ENCODE results near the gene ARHGAP26.

The ARHGAP26 gene

GRCh38 chr5:143065185-143065965 is 295.2 kb downstream of the ARHGAP26 start:
- H3K36me3 ChIP-seq (ENCODE audit: control insufficient read depth, insufficient read depth, low read length): no peaks in the 10 kb centered on the region
- H3K9ac ChIP-seq (ENCODE audit: low read length): no peak overlapping the region
- H3K27me3 ChIP-seq (ENCODE audit: control insufficient read depth, insufficient read depth, low read length): no peaks in the 10 kb centered on the region
- no peaks in the 10 kb centered on the region for H3K9me3 ChIP-seq (ENCODE audit: control insufficient read depth, low read length)
- peaks cover 6% of the 10 kb centered on the region for H3K4me1 ChIP-seq (ENCODE audit: control insufficient read depth, insufficient read depth, low read length)
- no peak overlapping the region for H3K4me3 ChIP-seq (ENCODE audit: low read length)

GRCh38 chr5:143065996-143066522 is 295.9 kb downstream of the ARHGAP26 start:
- H3K27me3 ChIP-seq (ENCODE audit: control insufficient read depth, insufficient read depth, low read length): no peaks in the 10 kb centered on the region
- H3K4me3 ChIP-seq (ENCODE audit: low read length): no peak overlapping the region
- H3K36me3 ChIP-seq (ENCODE audit: control insufficient read depth, insufficient read depth, low read length): no peaks in the 10 kb centered on the region
- H3K9me3 ChIP-seq (ENCODE audit: control insufficient read depth, low read length): no peaks in the 10 kb centered on the region
- H3K4me1 ChIP-seq (ENCODE audit: control insufficient read depth, insufficient read depth, low read length): peaks cover 6% of the 10 kb centered on the region
- no peak overlapping the region for H3K9ac ChIP-seq (ENCODE audit: low read length)

GRCh38 chr5:143066556-143067281 is 296.5 kb downstream of the ARHGAP26 start:
- no peak overlapping the region for H3K9ac ChIP-seq (ENCODE audit: low read length)
- H3K27me3 ChIP-seq (ENCODE audit: control insufficient read depth, insufficient read depth, low read length): no peaks in the 10 kb centered on the region
- no peaks in the 10 kb centered on the region for H3K36me3 ChIP-seq (ENCODE audit: control insufficient read depth, insufficient read depth, low read length)
- H3K4me3 ChIP-seq (ENCODE audit: low read length): no peak overlapping the region
- H3K4me1 ChIP-seq (ENCODE audit: control insufficient read depth, insufficient read depth, low read length): peaks cover 6% of the 10 kb centered on the region
- H3K9me3 ChIP-seq (ENCODE audit: control insufficient read depth, low read length): no peaks in the 10 kb centered on the region

- no peaks in the 10 kb centered on the region for H3K27me3 ChIP-seq (ENCODE audit: control insufficient read depth, insufficient read depth, low read length)
- no peak overlapping the region for H3K9ac ChIP-seq (ENCODE audit: low read length)
- no peaks in the 10 kb centered on the region for H3K4me1 ChIP-seq (ENCODE audit: control insufficient read depth, insufficient read depth, low read length)
- no peaks in the 10 kb centered on the region for H3K9me3 ChIP-seq (ENCODE audit: control insufficient read depth, low read length)
- H3K4me3 ChIP-seq (ENCODE audit: low read length): no peak overlapping the region
- no peaks in the 10 kb centered on the region for H3K36me3 ChIP-seq (ENCODE audit: control insufficient read depth, insufficient read depth, low read length)
Measured at GRCh38 chr5:143068712-143069111, 298.5 kb downstream of the ARHGAP26 start.

GRCh38 chr5:143071927-143072326 is 301.8 kb downstream of the ARHGAP26 start:
- Histone ChIP-seq H3K9ac (ENCODE audit: low read length) (no peak overlapping the region), H3K9me3 (ENCODE audit: control insufficient read depth, low read length) (no peaks in the 10 kb centered on the region), H3K27me3 (ENCODE audit: control insufficient read depth, insufficient read depth, low read length) (no peaks in the 10 kb centered on the region), H3K36me3 (ENCODE audit: control insufficient read depth, insufficient read depth, low read length) (no peaks in the 10 kb centered on the region), H3K4me1 (ENCODE audit: control insufficient read depth, insufficient read depth, low read length) (no peaks in the 10 kb centered on the region), H3K4me3 (ENCODE audit: low read length) (no peak overlapping the region)

- no peak overlapping the region for H3K4me3 ChIP-seq (ENCODE audit: low read length)
- no peaks in the 10 kb centered on the region for H3K9me3 ChIP-seq (ENCODE audit: control insufficient read depth, low read length)
- no peak overlapping the region for H3K9ac ChIP-seq (ENCODE audit: low read length)
- H3K4me1 ChIP-seq (ENCODE audit: control insufficient read depth, insufficient read depth, low read length): no peaks in the 10 kb centered on the region
- H3K36me3 ChIP-seq (ENCODE audit: control insufficient read depth, insufficient read depth, low read length): no peaks in the 10 kb centered on the region
- no peaks in the 10 kb centered on the region for H3K27me3 ChIP-seq (ENCODE audit: control insufficient read depth, insufficient read depth, low read length)
Measured at GRCh38 chr5:143072734-143073133, 302.6 kb downstream of the ARHGAP26 start.

- no peaks in the 10 kb centered on the region for H3K36me3 ChIP-seq (ENCODE audit: control insufficient read depth, insufficient read depth, low read length)
Measured at GRCh38 chr5:143073766-143074165, 303.6 kb downstream of the ARHGAP26 start.

GRCh38 chr5:143074414-143074996 is 304.3 kb downstream of the ARHGAP26 start:
- no peak overlapping the region for H3K4me3 ChIP-seq (ENCODE audit: low read length)
- H3K9me3 ChIP-seq (ENCODE audit: control insufficient read depth, low read length): no peaks in the 10 kb centered on the region
- H3K9ac ChIP-seq (ENCODE audit: low read length): no peak overlapping the region
- H3K27me3 ChIP-seq (ENCODE audit: control insufficient read depth, insufficient read depth, low read length): no peaks in the 10 kb centered on the region
- H3K4me1 ChIP-seq (ENCODE audit: control insufficient read depth, insufficient read depth, low read length): peaks cover 5% of the 10 kb centered on the region
- H3K36me3 ChIP-seq (ENCODE audit: control insufficient read depth, insufficient read depth, low read length): no peaks in the 10 kb centered on the region

More at GRCh38 chr5:143073766-143074165, 303.6 kb downstream of the ARHGAP26 start:
- H3K9me3 ChIP-seq (ENCODE audit: control insufficient read depth, low read length): no peaks in the 10 kb centered on the region
- no peaks in the 10 kb centered on the region for H3K27me3 ChIP-seq (ENCODE audit: control insufficient read depth, insufficient read depth, low read length)
- no peak overlapping the region for H3K4me3 ChIP-seq (ENCODE audit: low read length)
- no peak overlapping the region for H3K9ac ChIP-seq (ENCODE audit: low read length)
- peaks cover 5% of the 10 kb centered on the region for H3K4me1 ChIP-seq (ENCODE audit: control insufficient read depth, insufficient read depth, low read length)

GRCh38 chr5:143076377-143076776 is 306.2 kb downstream of the ARHGAP26 start:
- no peaks in the 10 kb centered on the region for H3K9me3 ChIP-seq (ENCODE audit: control insufficient read depth, low read length)
- no peaks in the 10 kb centered on the region for H3K36me3 ChIP-seq (ENCODE audit: control insufficient read depth, insufficient read depth, low read length)
- H3K4me1 ChIP-seq (ENCODE audit: control insufficient read depth, insufficient read depth, low read length): peaks cover 10% of the 10 kb centered on the region
- H3K9ac ChIP-seq (ENCODE audit: low read length): no peak overlapping the region
- H3K27me3 ChIP-seq (ENCODE audit: control insufficient read depth, insufficient read depth, low read length): no peaks in the 10 kb centered on the region
- H3K4me3 ChIP-seq (ENCODE audit: low read length): no peak overlapping the region

- no peak overlapping the region for H3K4me3 ChIP-seq (ENCODE audit: low read length)
- no peaks in the 10 kb centered on the region for H3K27me3 ChIP-seq (ENCODE audit: control insufficient read depth, insufficient read depth, low read length)
- peaks cover 10% of the 10 kb centered on the region for H3K4me1 ChIP-seq (ENCODE audit: control insufficient read depth, insufficient read depth, low read length)
- H3K36me3 ChIP-seq (ENCODE audit: control insufficient read depth, insufficient read depth, low read length): no peaks in the 10 kb centered on the region
- H3K9me3 ChIP-seq (ENCODE audit: control insufficient read depth, low read length): no peaks in the 10 kb centered on the region
- no peak overlapping the region for H3K9ac ChIP-seq (ENCODE audit: low read length)
Measured at GRCh38 chr5:143077453-143078103, 307.4 kb downstream of the ARHGAP26 start.

GRCh38 chr5:143078313-143078712 is 308.1 kb downstream of the ARHGAP26 start:
- Histone ChIP-seq H3K36me3 (ENCODE audit: control insufficient read depth, insufficient read depth, low read length) (no peaks in the 10 kb centered on the region), H3K4me1 (ENCODE audit: control insufficient read depth, insufficient read depth, low read length) (peaks cover 10% of the 10 kb centered on the region), H3K9me3 (ENCODE audit: control insufficient read depth, low read length) (no peaks in the 10 kb centered on the region), H3K4me3 (ENCODE audit: low read length) (no peak overlapping the region), H3K27me3 (ENCODE audit: control insufficient read depth, insufficient read depth, low read length) (no peaks in the 10 kb centered on the region), H3K9ac (ENCODE audit: low read length) (no peak overlapping the region)
